Thoracic aorta (tissue), 2 donors: ENCODE results near the gene CTDP1. TPM values are rescaled to one million over a fixed set of nuclear protein-coding genes. Genes with fewer than 3 reads are reported as not detected.

Experiments
- ATAC-seq: fragments of 150-250 bp; one replicate; pipeline ENCODE4 v1.8.0; 2017; ENCODE audit warnings: low read depth; ENCODE audit not compliant: insufficient number of reproducible peaks, low FRiP score
- DNase-seq: peaks from one replicate; pipeline ENCODE4 v3.0.0-alpha.2; 2020; ENCODE audit warnings: low spot score
- H3K27ac ChIP-seq, 2 donors: fragments of 200-600 bp; sonication (generic); 1 replicate in 1 of 2; 2 replicates in 1 of 2; pipeline ENCODE4 v1.5.1; 2016; ENCODE audit warnings: mild to moderate bottlenecking in 2 of 2, moderate library complexity in 2 of 2
- H3K27me3 ChIP-seq: fragments of 200-600 bp; sonication (generic); replicated peaks from 2 replicates; pipeline ENCODE4 v1.6.0; 2016; ENCODE audit warnings: mild to moderate bottlenecking; ENCODE audit not compliant: insufficient read depth
- H3K36me3 ChIP-seq: fragments of 200-600 bp; sonication (generic); one replicate; pipeline ENCODE4 v1.5.1; 2016
- H3K4me1 ChIP-seq, 2 donors: fragments of 200-600 bp; sonication (generic); 1 replicate in 1 of 2; 2 replicates in 1 of 2; pipeline versions ENCODE4 v1.5.1 to v1.6.0; 2016; ENCODE audit warnings: low read depth in 2 of 2, mild to moderate bottlenecking in 1 of 2; ENCODE audit not compliant: control insufficient read depth in 1 of 2
- H3K4me3 ChIP-seq: fragments of 200-600 bp; sonication (generic); 2 replicates; pipeline ENCODE4 v1.5.1; 2016; ENCODE audit warnings: mild to moderate bottlenecking
- H3K9me3 ChIP-seq: fragments of 200-600 bp; sonication (generic); 2 replicates; pipeline ENCODE4 v1.5.1; 2016
- total RNA-seq, 2 donors: library from RNA; depleted of rRNA; stranded (reverse); fragments of >200 nt; gene quantifications; one replicate each; pipeline versions ENCODE4 v1.1.0 to v1.2.3, GENCODE V29; 2016
- TF ChIP-seq, protein P1 (sequence below): fragments of 200-600 bp; sonication (generic); IDR thresholded peaks from one replicate; pipeline ENCODE4 v1.5.1; 2019; ENCODE audit warnings: antibody characterized with exemption

CTDP1 gene
- total RNA-seq, 2 donors from 2014 or later = 25.0 to 28.0 TPM

DNA sequence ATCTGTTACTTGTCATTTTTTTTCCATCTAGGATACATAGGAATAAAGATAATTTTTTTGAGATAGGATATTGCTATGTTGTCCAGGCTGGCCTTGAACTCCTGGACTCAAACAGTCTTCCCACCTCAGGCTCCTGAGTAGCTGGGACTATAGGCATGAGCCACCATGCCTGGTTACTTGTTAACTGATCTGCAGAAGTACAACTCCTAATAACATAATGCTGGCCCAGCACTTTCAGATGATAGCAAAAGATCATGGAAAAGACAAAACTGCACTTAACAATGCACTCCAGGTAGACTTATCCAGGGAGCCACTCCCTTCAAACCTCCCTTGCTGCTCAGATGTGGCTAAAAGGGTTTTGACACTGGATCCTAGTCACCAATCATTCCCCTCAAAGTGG, 11.4 kb upstream of the CTDP1 start:
- no peak overlapping the region for H3K4me3 ChIP-seq
- no peaks in the 10 kb centered on the region for H3K27me3 ChIP-seq
- H3K9me3 ChIP-seq = no peaks in the 10 kb centered on the region
- no peaks in the 10 kb centered on the region for H3K36me3 ChIP-seq
- TF ChIP-seq, protein P1, sequence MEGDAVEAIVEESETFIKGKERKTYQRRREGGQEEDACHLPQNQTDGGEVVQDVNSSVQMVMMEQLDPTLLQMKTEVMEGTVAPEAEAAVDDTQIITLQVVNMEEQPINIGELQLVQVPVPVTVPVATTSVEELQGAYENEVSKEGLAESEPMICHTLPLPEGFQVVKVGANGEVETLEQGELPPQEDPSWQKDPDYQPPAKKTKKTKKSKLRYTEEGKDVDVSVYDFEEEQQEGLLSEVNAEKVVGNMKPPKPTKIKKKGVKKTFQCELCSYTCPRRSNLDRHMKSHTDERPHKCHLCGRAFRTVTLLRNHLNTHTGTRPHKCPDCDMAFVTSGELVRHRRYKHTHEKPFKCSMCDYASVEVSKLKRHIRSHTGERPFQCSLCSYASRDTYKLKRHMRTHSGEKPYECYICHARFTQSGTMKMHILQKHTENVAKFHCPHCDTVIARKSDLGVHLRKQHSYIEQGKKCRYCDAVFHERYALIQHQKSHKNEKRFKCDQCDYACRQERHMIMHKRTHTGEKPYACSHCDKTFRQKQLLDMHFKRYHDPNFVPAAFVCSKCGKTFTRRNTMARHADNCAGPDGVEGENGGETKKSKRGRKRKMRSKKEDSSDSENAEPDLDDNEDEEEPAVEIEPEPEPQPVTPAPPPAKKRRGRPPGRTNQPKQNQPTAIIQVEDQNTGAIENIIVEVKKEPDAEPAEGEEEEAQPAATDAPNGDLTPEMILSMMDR = no peak
- no peak for DNase-seq
- no peaks in the 10 kb centered on the region for H3K4me1 ChIP-seq
- H3K27ac ChIP-seq = no peak overlapping the region
- ATAC-seq = no peak

DNA sequence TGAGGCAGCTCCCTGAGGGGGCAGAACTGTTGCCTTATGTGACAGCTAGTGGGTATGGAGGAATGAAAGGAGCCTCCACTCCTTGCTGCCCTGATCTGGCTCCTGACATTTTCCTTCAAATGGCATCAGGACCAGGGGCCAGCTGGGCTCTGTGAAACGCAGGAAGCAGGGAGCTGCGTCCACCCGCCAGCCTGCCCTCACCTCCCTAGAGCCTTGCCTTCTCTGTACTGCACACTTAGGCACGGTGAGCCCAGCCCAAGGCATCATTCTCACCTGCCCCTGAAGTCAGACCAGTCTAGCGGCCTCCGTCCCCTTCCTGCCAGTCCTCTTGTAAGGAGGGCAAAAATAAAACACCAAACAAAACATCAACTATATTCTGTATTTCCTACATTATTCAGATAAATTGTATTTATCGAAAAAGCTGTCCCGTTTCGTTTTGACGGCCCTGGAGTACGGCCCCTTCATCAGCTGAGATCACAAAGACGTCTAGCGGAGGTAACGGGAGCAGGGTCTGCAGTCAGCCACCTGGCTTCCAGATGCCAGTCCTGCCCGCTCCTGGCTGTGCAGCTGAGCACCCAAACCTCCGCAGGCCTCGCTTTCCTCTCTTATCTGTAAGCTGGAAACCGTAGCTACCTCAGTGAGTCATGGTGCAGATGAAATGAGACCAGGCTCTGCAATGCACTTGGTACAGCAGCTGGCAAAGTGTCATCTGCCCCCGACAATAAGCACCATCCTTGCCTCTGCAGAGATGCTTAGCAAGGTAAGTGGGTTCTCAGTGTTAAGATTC, 6.9 kb upstream of the CTDP1 start:
- TF ChIP-seq, protein P1 = no peak
- Histone ChIP-seq H3K36me3 (no peaks in the 10 kb centered on the region), H3K4me1 (peaks cover 0 to 9% of the 10 kb centered on the region in 2 donors), H3K4me3 (no peak overlapping the region), H3K9me3 (no peaks in the 10 kb centered on the region), H3K27ac (no peak overlapping the region), H3K27me3 (no peaks in the 10 kb centered on the region)
- ATAC-seq (no peak), DNase-seq (no peak)

DNA sequence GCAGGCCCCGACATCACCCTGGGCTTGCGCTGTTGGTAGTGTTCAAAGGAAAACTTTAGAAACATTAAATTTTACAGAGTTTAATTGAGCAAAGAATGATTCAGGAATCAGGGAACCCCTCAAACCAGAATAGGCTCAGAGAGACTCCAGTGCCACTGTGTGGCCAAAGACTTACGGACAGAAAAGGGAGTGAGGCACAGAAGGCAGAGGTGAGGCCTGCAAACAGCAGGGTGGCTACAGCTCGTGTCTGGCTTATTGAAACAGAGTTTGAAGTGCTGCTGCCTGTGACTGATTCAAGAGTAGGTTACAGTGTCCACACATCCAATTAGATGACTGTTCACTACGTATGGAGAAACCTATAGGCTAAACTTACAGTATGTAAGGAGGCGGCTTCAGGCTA, 2.4 kb upstream of the CTDP1 start:
- no peak for ATAC-seq
- TF ChIP-seq, protein P1 = no peak
- no peaks in the 10 kb centered on the region for H3K36me3 ChIP-seq
- no peak for DNase-seq
- H3K27ac ChIP-seq = no peak overlapping the region
- no peaks in the 10 kb centered on the region for H3K9me3 ChIP-seq
- H3K27me3 ChIP-seq = no peaks in the 10 kb centered on the region
- no peak overlapping the region for H3K4me3 ChIP-seq
- peaks cover 16 to 37% of the 10 kb centered on the region in 2 donors for H3K4me1 ChIP-seq

DNA sequence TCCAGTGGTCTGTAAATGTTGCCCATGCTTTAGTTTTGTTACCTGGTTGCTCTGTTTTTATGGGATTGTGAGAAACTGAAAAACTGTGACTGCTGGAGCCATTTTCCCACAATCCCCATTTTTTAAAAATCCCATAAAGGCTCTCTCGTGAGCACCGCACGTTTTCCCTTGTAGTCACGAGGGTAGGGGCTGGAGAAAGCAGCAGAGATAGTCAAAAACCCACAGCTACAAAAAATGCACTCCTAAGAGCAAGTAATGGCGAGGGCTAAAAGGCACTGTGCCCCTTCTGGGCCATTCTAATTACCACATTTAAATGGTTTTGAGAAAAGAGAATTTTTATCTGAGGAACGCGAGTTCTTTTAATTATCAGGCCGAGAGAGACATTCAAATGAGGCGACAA, 1.8 kb upstream of the CTDP1 start:
- TF ChIP-seq, protein P1 = no peak
- H3K27ac ChIP-seq = no peak overlapping the region

DNA sequence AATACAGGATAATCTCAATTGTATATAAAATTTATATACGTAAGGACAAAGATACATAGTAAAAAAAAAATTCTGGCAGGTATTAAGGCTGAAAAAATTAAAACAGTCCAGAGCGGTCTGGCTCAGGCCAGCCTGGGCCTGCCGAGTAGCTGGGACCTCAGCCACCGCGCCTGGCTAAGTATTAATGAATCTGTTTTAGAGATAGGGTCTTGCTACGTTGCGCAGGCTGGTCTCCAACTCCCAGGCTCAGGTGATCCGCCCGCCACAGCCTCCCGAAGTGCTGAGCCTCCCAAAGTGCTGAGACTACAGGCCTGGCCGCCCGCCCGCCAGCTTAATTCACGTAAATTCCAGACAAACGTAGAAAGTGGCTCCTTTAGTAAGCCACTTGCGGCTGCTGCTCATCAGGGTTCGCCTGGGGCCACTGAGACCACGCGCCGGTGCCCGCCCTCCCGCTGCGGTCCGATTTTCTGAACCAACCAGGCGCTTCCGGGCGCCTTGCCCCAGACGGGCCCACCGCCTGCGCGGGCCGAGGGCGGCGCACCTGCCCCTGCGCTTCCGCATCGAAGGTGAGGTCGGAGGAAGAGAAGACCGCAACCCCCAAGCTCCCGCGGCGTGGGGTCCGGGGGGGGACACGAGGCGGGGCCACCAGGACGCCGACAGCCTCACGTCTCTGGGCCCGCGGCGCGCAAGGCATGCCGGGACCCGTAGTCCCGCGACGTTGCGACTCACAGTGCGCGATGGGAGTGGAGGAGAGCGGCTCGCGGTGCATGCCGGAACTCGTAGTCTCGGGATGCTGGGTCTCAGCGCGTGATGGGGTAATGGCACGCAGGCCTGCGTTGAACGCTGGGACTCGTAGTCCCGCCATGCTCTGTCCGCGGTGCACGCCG, 695 bp upstream of the CTDP1 start:
- Histone ChIP-seq H3K4me3 (peak overlapping the region; percentile 94), H3K27me3 (no peaks in the 10 kb centered on the region), H3K4me1 (peaks cover 16 to 42% of the 10 kb centered on the region in 2 donors), H3K27ac (peak overlapping the region; percentile 96 to 97), H3K36me3 (no peaks in the 10 kb centered on the region), H3K9me3 (no peaks in the 10 kb centered on the region)
- peak; percentile 98 for ATAC-seq
- TF ChIP-seq, protein P1 = no peak
- DNase-seq = peak; percentile 96

More for the DNA sequence above, 1.8 kb upstream of the CTDP1 start:
- ATAC-seq = no peak
- H3K4me1 ChIP-seq = peaks cover 16 to 42% of the 10 kb centered on the region in 2 donors
- no peaks in the 10 kb centered on the region for H3K27me3 ChIP-seq
- no peak for DNase-seq
- H3K36me3 ChIP-seq = no peaks in the 10 kb centered on the region
- no peak overlapping the region for H3K4me3 ChIP-seq
- H3K9me3 ChIP-seq = no peaks in the 10 kb centered on the region
